GM23248 (cell line): ENCODE measurements around the gene RALY. TPM values are rescaled to one million over a fixed set of nuclear protein-coding genes. Genes with fewer than 3 reads are reported as not detected.

Experiments used
- DNase-seq: peaks from one replicate; pipeline ENCODE4 v3.0.0-alpha.2; 2015
- H2AFZ ChIP-seq: fragments of 200-600 bp; sonication (generic); 2 replicates; pipeline ENCODE4 v1.6.1; 2016; ENCODE audit warnings: antibody characterized with exemption
- H3F3A ChIP-seq: fragments of 200-600 bp; sonication (generic); 2 replicates; pipeline ENCODE4 v1.6.1; 2016; ENCODE audit warnings: mild to moderate bottlenecking, antibody characterized with exemption, mixed run types; ENCODE audit not compliant: insufficient read depth
- H3K27ac ChIP-seq: fragments of 200-600 bp; sonication (generic); 2 replicates; pipeline ENCODE4 v1.5.1; 2016; ENCODE audit warnings: mild to moderate bottlenecking
- H3K27me3 ChIP-seq: fragments of 200-600 bp; sonication (generic); replicated peaks from 2 replicates; pipeline ENCODE4 v1.6.1; 2016; ENCODE audit warnings: mild to moderate bottlenecking; ENCODE audit not compliant: insufficient read depth
- H3K36me3 ChIP-seq: fragments of 200-600 bp; sonication (generic); 2 replicates; pipeline ENCODE4 v1.6.1; 2016; ENCODE audit warnings: low read depth, mild to moderate bottlenecking
- H3K4me1 ChIP-seq: fragments of 200-600 bp; sonication (generic); 2 replicates; pipeline ENCODE4 v1.6.1; 2016; ENCODE audit warnings: mild to moderate bottlenecking; ENCODE audit not compliant: insufficient read depth
- H3K4me2 ChIP-seq: fragments of 200-600 bp; sonication (generic); one replicate; pipeline ENCODE4 v1.6.1; 2016; ENCODE audit warnings: mild to moderate bottlenecking; ENCODE audit not compliant: unreplicated experiment
- H3K4me3 ChIP-seq: fragments of 200-600 bp; sonication (generic); 2 replicates; pipeline ENCODE4 v1.5.1; 2016; ENCODE audit warnings: mild to moderate bottlenecking
- H3K79me2 ChIP-seq: fragments of 200-600 bp; sonication (generic); 2 replicates; pipeline ENCODE4 v1.6.1; 2016; ENCODE audit warnings: mild to moderate bottlenecking; ENCODE audit not compliant: insufficient read depth
- H3K9ac ChIP-seq: fragments of 200-600 bp; sonication (generic); 2 replicates; pipeline ENCODE4 v1.6.1; 2016; ENCODE audit warnings: mild to moderate bottlenecking
- H3K9me2 ChIP-seq: fragments of 200-600 bp; sonication (generic); 2 replicates; pipeline ENCODE4 v1.6.1; 2016; ENCODE audit warnings: mixed run types, mild to moderate bottlenecking, moderate library complexity; ENCODE audit not compliant: insufficient read depth
- H3K9me3 ChIP-seq: fragments of 200-600 bp; sonication (generic); one replicate; pipeline ENCODE4 v1.6.1; 2017; ENCODE audit warnings: low read depth
- H4K20me1 ChIP-seq: fragments of 200-600 bp; sonication (generic); 2 replicates; pipeline ENCODE4 v1.6.0; 2016; ENCODE audit not compliant: insufficient read depth
- EZH2 ChIP-seq: fragments of 200-600 bp; sonication (generic); IDR thresholded peaks from 2 replicates; pipeline ENCODE4 v1.6.1; 2018; ENCODE audit warnings: antibody characterized with exemption, mild to moderate bottlenecking; ENCODE audit not compliant: insufficient read depth, poor library complexity, severe bottlenecking
- EZH2phosphoT487 ChIP-seq: fragments of 200-600 bp; sonication (generic); IDR thresholded peaks from 2 replicates; pipeline ENCODE4 v1.6.1; 2018; ENCODE audit warnings: antibody characterized with exemption, moderate library complexity, mild to moderate bottlenecking, low read depth; ENCODE audit not compliant: insufficient read depth
- WGBS, 2 experiments: methylation state at CpG; one replicate each; pipeline ENCODE4 v1.1.6; 2015 to 2017; ENCODE audit warnings: low lambda C conversion rate in 2 of 2, low coverage in 1 of 2; ENCODE audit errors: missing lambda C conversion rate in 2 of 2; 5-methylcytosine and 5-hydroxymethylcytosine counted together
- in situ Hi-C: fragments of 300-500 bp; cut with MboI; formaldehyde crosslinking; loops from 2 replicates; pipeline ENCODE4 v1.15.0; 2020
- polyA plus RNA-seq: library from polyadenylated mRNA; unstranded; fragments of >200 nt; fragmentation: Nextera tagmentation; extraction: Ambion mirVana; gene quantifications from 2 replicates; pipeline ENCODE4 v1.2.1, GENCODE V29; 2016
- total RNA-seq: library from RNA; depleted of rRNA; stranded (reverse); fragments of >200 nt; shearing (Covaris generic); gene quantifications from 2 replicates; pipeline ENCODE4 v1.2.3, GENCODE V29; 2014

RALY gene
- total and polyA plus RNA-seq, 2 experiments from 2014 or later = 66.3 to 107 TPM

GRCh38 chr20:34074101-34074760 lies 80.5 kb downstream of the RALY start:
- Histone ChIP-seq H3K4me3 (no peak overlapping the region), H3K4me1 (peaks cover 3% of the 10 kb centered on the region; the same call in 1 of the 2 replicates), H3K9me3 (no peaks in the 10 kb centered on the region), H3K79me2 (peaks cover 38% of the 10 kb centered on the region; the same call in 1 of the 2 replicates), H3K36me3 (no peaks in the 10 kb centered on the region), H3K27ac (no peak overlapping the region), H2AFZ (no peak overlapping the region), H3K27me3 (no peaks in the 10 kb centered on the region), H3K4me2 (no peak overlapping the region), H3K9me2 (no peaks in the 10 kb centered on the region), H3F3A (no peaks in the 10 kb centered on the region), H4K20me1 (no peaks in the 10 kb centered on the region), H3K9ac (no peak overlapping the region)
- in situ Hi-C loops = loop anchor here (10.0 kb wide), 1 partner anchor 209 kb away; no protein-coding TSS in a partner anchor
- no peak for TF ChIP-seq EZH2
- no peak for TF ChIP-seq EZH2phosphoT487
- WGBS, 2 experiments = 70 to 72% methylated on average over 7 of the region's 7 CpGs
- peak; percentile 68 for DNase-seq

GRCh38 chr20:34075647-34076046 lies 81.9 kb downstream of the RALY start:
- H3K4me1 ChIP-seq = peaks cover 3% of the 10 kb centered on the region; the same call in 1 of the 2 replicates
- H3K4me2 ChIP-seq = no peak overlapping the region
- no peaks in the 10 kb centered on the region for H3K9me2 ChIP-seq
- H3K27ac ChIP-seq = no peak overlapping the region
- H2AFZ ChIP-seq = no peak overlapping the region
- DNase-seq = no peak
- peaks cover 31% of the 10 kb centered on the region; the same call in 1 of the 2 replicates for H3K79me2 ChIP-seq
- H3K9me3 ChIP-seq = no peaks in the 10 kb centered on the region
- no peaks in the 10 kb centered on the region for H3F3A ChIP-seq
- H4K20me1 ChIP-seq = no peaks in the 10 kb centered on the region
- TF ChIP-seq EZH2 (no peak), EZH2phosphoT487 (no peak)
- no peak overlapping the region for H3K9ac ChIP-seq
- no peaks in the 10 kb centered on the region for H3K36me3 ChIP-seq
- no peaks in the 10 kb centered on the region for H3K27me3 ChIP-seq
- in situ Hi-C loops = loop anchor here (10.0 kb wide), 1 partner anchor 211 kb away; no protein-coding TSS in a partner anchor
- no peak overlapping the region for H3K4me3 ChIP-seq
- 88 to 93% methylated on average over 16 of the region's 16 CpGs for WGBS, 2 experiments

GRCh38 chr20:34076952-34077351 lies 83.2 kb downstream of the RALY start:
- Histone ChIP-seq H3K9ac (no peak overlapping the region), H3K4me2 (no peak overlapping the region), H3K79me2 (0 out of 2 replicates have a peak, but pooled peaks cover 19% of the 10 kb centered on the region), H4K20me1 (no peaks in the 10 kb centered on the region), H3K9me2 (no peaks in the 10 kb centered on the region), H3K4me3 (no peak overlapping the region), H3K9me3 (no peaks in the 10 kb centered on the region), H3K27me3 (no peaks in the 10 kb centered on the region), H3F3A (peaks cover under 1% of the 10 kb centered on the region; the same call in 1 of the 2 replicates), H3K27ac (no peak overlapping the region), H3K4me1 (peaks cover 3% of the 10 kb centered on the region; the same call in 1 of the 2 replicates), H2AFZ (no peak overlapping the region), H3K36me3 (no peaks in the 10 kb centered on the region)
- in situ Hi-C loops = loop anchor here (10.0 kb wide), 1 partner anchor 212 kb away; no protein-coding TSS in a partner anchor
- no peak for DNase-seq
- 95 to 97% methylated on average over 7 to 20 of the region's 20 CpGs for WGBS, 2 experiments
- TF ChIP-seq EZH2phosphoT487 = no peak
- no peak for TF ChIP-seq EZH2

- peaks cover 5% of the 10 kb centered on the region; the same call in 1 of the 2 replicates for H4K20me1 ChIP-seq
- no peaks in the 10 kb centered on the region for H3K9me2 ChIP-seq
- no peak overlapping the region for H3K4me2 ChIP-seq
- no peaks in the 10 kb centered on the region for H3K27me3 ChIP-seq
- no peak for TF ChIP-seq EZH2phosphoT487
- no peak for TF ChIP-seq EZH2
- 95 to 99% methylated on average over 5 of the region's 5 CpGs for WGBS, 2 experiments
- H3K9ac ChIP-seq = no peak overlapping the region
- H2AFZ ChIP-seq = no peak overlapping the region
- in situ Hi-C loops = loop anchor here (10.0 kb wide), 1 partner anchor 214 kb away; no protein-coding TSS in a partner anchor
- no peak overlapping the region for H3K4me3 ChIP-seq
- H3K27ac ChIP-seq = no peak overlapping the region
- peaks cover 5% of the 10 kb centered on the region; the same call in 1 of the 2 replicates for H3K79me2 ChIP-seq
- no peaks in the 10 kb centered on the region for H3K36me3 ChIP-seq
- H3K9me3 ChIP-seq = no peaks in the 10 kb centered on the region
- H3F3A ChIP-seq = peaks cover 14% of the 10 kb centered on the region
- peaks cover 11% of the 10 kb centered on the region for H3K4me1 ChIP-seq
- no peak for DNase-seq
Observed at GRCh38 chr20:34078540-34078939, 84.8 kb downstream of the RALY start.
